Tibial nerve (tissue), 4 donors: ENCODE measurements around the gene POLR3C. TPM values are rescaled to one million over a fixed set of nuclear protein-coding genes. Genes with fewer than 3 reads are reported as not detected.

Experiments
- DNase-seq, 2 donors: peaks; one replicate each; pipeline ENCODE4 v3.0.0-alpha.2; 2019; ENCODE audit warnings: low spot score in 2 of 2
- H3K27ac ChIP-seq, 4 donors: fragments of 200-600 bp; sonication (generic) in 3 of 4; one replicate each; pipeline ENCODE4 v1.5.1; 2017 to 2019; ENCODE audit warnings: mild to moderate bottlenecking in 1 of 4
- H3K27me3 ChIP-seq, 2 donors: fragments of 200-600 bp; sonication (generic) in 1 of 2; one replicate each; pipeline versions ENCODE4 v1.5.1 to v1.6.0; 2017 to 2019
- H3K36me3 ChIP-seq, 3 donors: fragments of 200-600 bp; sonication (generic); one replicate each; pipeline ENCODE4 v1.5.1; 2018 to 2019
- H3K4me1 ChIP-seq, 4 donors: fragments of 200-600 bp; sonication (generic) in 3 of 4; one replicate each; pipeline ENCODE4 v1.5.1; 2017 to 2019
- H3K4me3 ChIP-seq, 4 donors: fragments of 200-600 bp; sonication (generic) in 3 of 4; one replicate each; pipeline ENCODE4 v1.5.1; 2017 to 2019; ENCODE audit warnings: mild to moderate bottlenecking in 1 of 4, moderate library complexity in 1 of 4
- H3K9me3 ChIP-seq, 4 donors: fragments of 200-600 bp; sonication (generic) in 3 of 4; one replicate each; pipeline ENCODE4 v1.5.1; 2017 to 2019
- CTCF ChIP-seq, 5 experiments: fragments of 200-600 bp in 3 of 5; fragments of 450-650 bp in 2 of 5; sonication (generic) in 3 of 5; IDR thresholded peaks; one replicate each; pipeline ENCODE4 v1.5.1; 2016 to 2019; ENCODE audit warnings: antibody characterized with exemption in 5 of 5, mild to moderate bottlenecking in 3 of 5, moderate library complexity in 2 of 5
- EP300 ChIP-seq, 2 donors: sonication (generic); formaldehyde crosslinking; IDR thresholded peaks; one replicate each; pipeline ENCODE4 v1.6.1; 2017; ENCODE audit warnings: antibody characterized with exemption in 2 of 2, mild to moderate bottlenecking in 1 of 2
- POLR2A ChIP-seq, 2 donors: fragments of 450-650 bp; IDR thresholded peaks; one replicate each; pipeline ENCODE4 v1.6.1; 2017; ENCODE audit warnings: antibody characterized with exemption in 2 of 2, mild to moderate bottlenecking in 2 of 2, moderate library complexity in 2 of 2
- WGBS, 2 donors: methylation state at CpG; one replicate each; pipeline ENCODE4 v1.1.5; 2018; 5-methylcytosine and 5-hydroxymethylcytosine counted together
- total RNA-seq, 4 donors: library from RNA; depleted of rRNA; stranded (reverse); fragments of >200 nt; gene quantifications; one replicate each; pipeline ENCODE4 v1.1.0, GENCODE V29; 2016

POLR3C gene
- 10 to 100 TPM; 25.9 to 39.6 (median 37.8) TPM for total RNA-seq

GRCh38 chr1:145823565-145824498 lies at the start of gene POLR3C, which contains the start of gene RNF115:
Gene POLR3C, plus strand, starts transcription at chr1:145824200. Its CDS starts 1,577 bp downstream, at chr1:145825777.
Gene RNF115, minus strand, starts transcription at chr1:145824095. Its CDS starts 222 bp downstream, at chr1:145823873.
- peaks cover 0 to 20% (median 7%) of the 10 kb centered on the region in 4 donors for H3K4me1 ChIP-seq
- H3K36me3 ChIP-seq = peaks cover 0 to 28% (median 5%) of the 10 kb centered on the region in 3 donors
- 1 to 2% methylated on average over 49 to 62 of the region's 89 CpGs for WGBS, 2 donors
- peak; percentile 81 to 83 for DNase-seq
- H3K27me3 ChIP-seq = no peaks in the 10 kb centered on the region
- H3K27ac ChIP-seq = peak within 1 kb of the TSS; percentile 84 to 96 (median 93)
- peak within 1 kb of the TSS; percentile 73 to 96 (median 79) for H3K4me3 ChIP-seq
- H3K9me3 ChIP-seq = no peaks in the 10 kb centered on the region
- TF ChIP-seq POLR2A (IDR thresholded peaks at IDR 0.05) (peak; percentile 69 to 84), CTCF (IDR thresholded peaks at IDR 0.05) (peak in 2 of 5 experiments; percentile 29 to 54), EP300 (IDR thresholded peaks at IDR 0.05) (peak; percentile 19 to 89)

DNA sequence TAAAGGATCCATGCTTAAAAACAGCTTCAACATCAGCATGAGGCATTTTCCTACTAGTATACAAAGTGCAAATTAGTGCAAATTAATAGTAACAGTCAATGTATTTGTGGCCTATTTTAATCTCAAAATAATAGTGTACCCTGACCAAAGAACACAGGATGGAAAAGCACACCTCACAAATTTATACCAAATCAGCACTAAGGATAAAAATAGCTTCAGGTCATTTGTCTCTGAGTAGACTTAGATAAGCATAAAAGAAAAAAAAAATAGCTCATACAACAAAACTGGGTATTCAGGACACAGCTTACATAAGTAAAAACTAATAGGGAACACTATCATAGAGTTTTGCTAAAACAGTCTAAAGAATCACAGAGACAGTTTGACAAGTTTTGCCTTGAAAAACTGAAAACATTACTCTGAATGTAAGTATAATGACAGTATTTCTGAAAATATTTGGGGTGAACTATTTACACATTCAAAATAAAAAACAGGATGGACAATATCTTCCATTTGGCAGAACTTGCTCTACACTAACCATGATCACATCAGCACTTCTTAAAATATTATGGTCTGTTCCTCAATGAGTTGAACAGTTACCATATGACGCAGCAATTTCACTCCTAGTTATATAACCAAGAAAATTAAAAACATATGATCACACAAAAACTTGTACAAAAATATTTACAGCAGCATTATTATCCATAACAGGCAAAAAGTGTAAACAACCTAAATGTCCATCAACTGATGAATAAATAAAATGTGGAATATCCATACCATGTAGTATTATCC lies 46.4 kb upstream of the POLR3C start:
- Histone ChIP-seq H3K4me3 (no peak overlapping the region), H3K27ac (no peak overlapping the region), H3K9me3 (no peaks in the 10 kb centered on the region), H3K4me1 (peaks cover 0 to 21% (median 0%) of the 10 kb centered on the region in 4 donors), H3K27me3 (no peaks in the 10 kb centered on the region), H3K36me3 (peaks cover 0 to 31% (median 0%) of the 10 kb centered on the region in 3 donors)
- TF ChIP-seq EP300 (IDR thresholded peaks at IDR 0.05) = no peak
- no peak for TF ChIP-seq POLR2A (IDR thresholded peaks at IDR 0.05)
- TF ChIP-seq CTCF (IDR thresholded peaks at IDR 0.05) = no peak
- DNase-seq = no peak
- WGBS, 2 donors = 73 to 74% methylated on average over 1 of the region's 1 CpG

DNA sequence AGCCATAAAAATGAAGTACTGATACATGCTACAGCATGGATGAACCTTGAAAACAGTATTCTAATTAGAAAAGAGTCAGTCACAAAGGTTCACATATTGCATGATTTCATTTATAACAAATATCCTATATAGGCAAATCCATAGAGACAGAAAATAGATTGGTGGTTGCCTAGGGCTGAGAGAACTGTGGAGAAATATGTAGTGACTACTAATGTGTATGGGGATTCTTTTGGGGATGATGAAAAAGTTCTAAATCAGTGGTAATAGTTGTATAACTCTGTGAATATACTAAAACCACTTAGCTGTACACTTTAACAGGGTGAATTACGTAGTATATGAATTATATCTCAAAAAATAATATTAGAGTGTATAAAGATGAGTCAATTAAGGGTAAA lies 45.9 kb upstream of the POLR3C start:
- H3K4me1 ChIP-seq = peaks cover 0 to 24% (median 0%) of the 10 kb centered on the region in 4 donors
- H3K27ac ChIP-seq = no peak overlapping the region
- no peaks in the 10 kb centered on the region for H3K27me3 ChIP-seq
- peaks cover 0 to 27% (median 0%) of the 10 kb centered on the region in 3 donors for H3K36me3 ChIP-seq
- no peaks in the 10 kb centered on the region for H3K9me3 ChIP-seq
- DNase-seq = no peak
- TF ChIP-seq POLR2A (IDR thresholded peaks at IDR 0.05) (no peak), CTCF (IDR thresholded peaks at IDR 0.05) (no peak), EP300 (IDR thresholded peaks at IDR 0.05) (no peak)
- 88 to 95% methylated on average over 1 of the region's 1 CpG for WGBS, 2 donors
- H3K4me3 ChIP-seq = no peak overlapping the region

- 80 to 86% methylated on average over 10 of the region's 10 CpGs for WGBS, 2 donors
- no peak for TF ChIP-seq POLR2A (IDR thresholded peaks at IDR 0.05)
- TF ChIP-seq EP300 (IDR thresholded peaks at IDR 0.05) = no peak
- no peak for TF ChIP-seq CTCF (IDR thresholded peaks at IDR 0.05)
- Histone ChIP-seq H3K9me3 (no peaks in the 10 kb centered on the region), H3K27me3 (no peaks in the 10 kb centered on the region), H3K27ac (peak overlapping the region in 2 of 4 donors; percentile 38 to 44), H3K4me1 (peaks cover 0 to 33% (median 0%) of the 10 kb centered on the region in 4 donors), H3K4me3 (no peak overlapping the region), H3K36me3 (peaks cover 0 to 21% (median 0%) of the 10 kb centered on the region in 3 donors)
- DNase-seq = no peak
Observed at GRCh38 chr1:145782272-145783099, 41.5 kb upstream of the POLR3C start.
